Brain pericyte (primary cell): Measurements from ENCODE around the gene KIF16B.
"Not testable (repeated sequence)": the region's sequence is repeated elsewhere in the genome, so short reads cannot be mapped to it uniquely, and the experiment has no call there.

Experiments
- DNase-seq: peaks from one replicate; pipeline ENCODE4 v3.0.0-alpha.2; 2012; ENCODE audit warnings: low read depth, low spot score

The KIF16B gene

GRCh38 chr20:16257813-16258430 is 315.3 kb downstream of the KIF16B start:
- no peak for DNase-seq

- no peak for DNase-seq
Measured at GRCh38 chr20:16257021-16257420, 316.2 kb downstream of the KIF16B start.

GRCh38 chr20:16246870-16247269 is 326.4 kb downstream of the KIF16B start:
- no peak for DNase-seq

GRCh38 chr20:16246291-16246690 is 327.0 kb downstream of the KIF16B start:
- no peak for DNase-seq

GRCh38 chr20:16245879-16246278 is 327.4 kb downstream of the KIF16B start:
- DNase-seq = no peak

GRCh38 chr20:16244892-16245291 is 328.4 kb downstream of the KIF16B start:
- DNase-seq = no peak

- no peak for DNase-seq
Measured at GRCh38 chr20:16243470-16243869, 329.8 kb downstream of the KIF16B start.

GRCh38 chr20:16241911-16242310 is 331.3 kb downstream of the KIF16B start:
- no peak for DNase-seq

- no peak for DNase-seq
Measured at GRCh38 chr20:16240355-16240754, 332.9 kb downstream of the KIF16B start.

- DNase-seq = no peak
Measured at GRCh38 chr20:16236589-16237241, 336.5 kb downstream of the KIF16B start.

GRCh38 chr20:16230402-16230801 is 342.8 kb downstream of the KIF16B start:
- DNase-seq = no peak

- no peak for DNase-seq
Measured at GRCh38 chr20:16229813-16230212, 343.4 kb downstream of the KIF16B start.

GRCh38 chr20:16228722-16229121 is 344.5 kb downstream of the KIF16B start:
- DNase-seq = no peak

GRCh38 chr20:16226961-16227360 is 346.3 kb downstream of the KIF16B start:
- not testable (repeated sequence) for DNase-seq

GRCh38 chr20:16224836-16225235 is 348.4 kb downstream of the KIF16B start:
- no peak for DNase-seq

- DNase-seq = no peak
Measured at GRCh38 chr20:16222859-16223411, 350.3 kb downstream of the KIF16B start.
